NK-92 (cell line): ENCODE measurements around the gene RECK.
"Not testable (repeated sequence)": the region's sequence is repeated elsewhere in the genome, so short reads cannot be mapped to it uniquely, and the experiment has no call there.

ENCODE experiments used
- DNase-seq: peaks from one replicate; lab custom pipeline; 2025; ENCODE audit not compliant: unreplicated experiment; lab: John Stamatoyannopoulos, UW

RECK gene

GRCh38 chr9:36063804-36064447 lies 27.2 kb downstream of the RECK start:
- DNase-seq: no peak

GRCh38 chr9:36064448-36065037 lies 27.8 kb downstream of the RECK start:
- no peak for DNase-seq

- DNase-seq: no peak
These were observed 37.3 kb downstream of the RECK start for GRCh38 chr9:36074055-36074454.

- DNase-seq: no peak
These were observed 38.3 kb downstream of the RECK start for GRCh38 chr9:36074870-36075532.

- no peak for DNase-seq
These were observed 41.3 kb downstream of the RECK start for GRCh38 chr9:36078051-36078450.

GRCh38 chr9:36080519-36080918 lies 43.8 kb downstream of the RECK start:
- DNase-seq: no peak

- DNase-seq: no peak
These were observed 46.2 kb downstream of the RECK start for GRCh38 chr9:36082931-36083330.

GRCh38 chr9:36086442-36086841 lies 49.7 kb downstream of the RECK start:
- DNase-seq: no peak

GRCh38 chr9:36087054-36087453 lies 50.3 kb downstream of the RECK start:
- DNase-seq: not testable (repeated sequence)

- DNase-seq: no peak
These were observed 51.3 kb downstream of the RECK start for GRCh38 chr9:36088020-36088419.

- no peak for DNase-seq
These were observed 54.6 kb downstream of the RECK start for GRCh38 chr9:36091026-36091953.

GRCh38 chr9:36092014-36092413 lies 55.3 kb downstream of the RECK start:
- no peak for DNase-seq

- DNase-seq: no peak
These were observed 55.9 kb downstream of the RECK start for GRCh38 chr9:36092509-36093215.

- DNase-seq: no peak
These were observed 56.7 kb downstream of the RECK start for GRCh38 chr9:36093384-36093783.

- DNase-seq: no peak
These were observed 63.0 kb downstream of the RECK start for GRCh38 chr9:36099718-36100117.

GRCh38 chr9:36100532-36100931 lies 63.8 kb downstream of the RECK start:
- no peak for DNase-seq

GRCh38 chr9:36101916-36102741 lies 65.4 kb downstream of the RECK start:
- DNase-seq: no peak

GRCh38 chr9:36102742-36103495 lies 66.2 kb downstream of the RECK start:
- peak; percentile 29 for DNase-seq

GRCh38 chr9:36109071-36109470 lies 72.4 kb downstream of the RECK start:
- DNase-seq: no peak
